Fibroblast of lung (primary cell): ENCODE measurements around the gene SORCS2.

Experiments used
- CTCF ChIP-seq, 2 donors: IDR thresholded peaks in 1 of 2; conservative IDR thresholded peaks in 1 of 2; 1 replicate in 1 of 2; 2 replicates in 1 of 2; pipeline ENCODE4 v1.5.1; 2011 to 2012; ENCODE audit warnings: low read length in 2 of 2, control low read depth in 1 of 2, inconsistent platforms in 1 of 2, low read depth in 1 of 2, mild to moderate bottlenecking in 1 of 2
- EZH2 ChIP-seq: IDR thresholded peaks from 2 replicates; pipeline ENCODE4 v1.5.1; 2012; ENCODE audit warnings: low read length, control low read depth, mild to moderate bottlenecking; ENCODE audit errors: missing control alignments

- no peak for TF ChIP-seq EZH2
- no peak for TF ChIP-seq CTCF (conservative IDR thresholded peaks at IDR 0.05 in 1 of 2, IDR thresholded peaks at IDR 0.05 in 1 of 2; ENCODE audit: low read depth in 1 of 2, low read length in 2 of 2)
These were observed 114.6 kb downstream of the SORCS2 start for GRCh38 chr4:7306986-7307385.
